Measurements from ENCODE around the gene HLA-DOB. TPM values are rescaled to one million over a fixed set of nuclear protein-coding genes. Genes with fewer than 3 reads are reported as not detected.
"Not testable (repeated sequence)": the region's sequence is repeated elsewhere in the genome, so short reads cannot be mapped to it uniquely, and the experiment has no call there.

HLA-DOB gene
- total RNA-seq, 6 donors from 2014 or later: 1.3 to 15.2 (median 3.7) TPM

GRCh38 chr6:32814145-32814544 is 2.7 kb downstream of the HLA-DOB start:
- ATAC-seq (ENCODE audit: low FRiP score in 2 of 2): no peak

DNA sequence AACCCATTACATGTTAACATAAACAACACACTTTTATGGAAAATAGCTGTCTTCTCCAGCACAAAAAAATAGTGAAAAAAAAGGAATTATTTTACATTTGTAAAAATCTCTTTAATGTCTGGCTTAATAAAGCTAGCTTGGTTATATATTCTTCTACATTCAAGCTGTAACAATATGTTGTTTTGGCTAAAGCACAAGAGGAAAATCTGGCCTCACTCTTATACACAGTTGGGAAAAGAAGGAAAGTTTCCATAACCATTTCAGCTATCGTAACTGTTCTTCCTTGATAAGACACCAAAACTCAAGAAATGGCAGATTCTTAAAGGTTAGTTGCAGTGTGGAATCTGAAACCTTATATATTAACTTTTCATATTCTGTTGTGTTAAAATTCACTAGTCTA is 7.6 kb downstream of the HLA-DOB start:
- TF ChIP-seq CTCF (IDR thresholded peaks at IDR 0.05) (no peak), POLR2A (IDR thresholded peaks at IDR 0.05) (no peak), EP300 (IDR thresholded peaks at IDR 0.05) (no peak), POLR2AphosphoS5 (IDR thresholded peaks at IDR 0.05) (no peak)
- H3K36me3 ChIP-seq: no peaks in the 10 kb centered on the region
- no peak overlapping the region for H3K4me3 ChIP-seq
- H3K27ac ChIP-seq: no peak overlapping the region
- no peaks in the 10 kb centered on the region for H3K4me1 ChIP-seq
- no peaks in the 10 kb centered on the region for H3K9me3 ChIP-seq
- 2 to 43% methylated on average over 1 of the region's 1 CpG for whole genome bisulfite sequencing, 2 donors
- ATAC-seq (ENCODE audit: low FRiP score in 2 of 2) (no peak), DNase-seq (no peak)
- no peaks in the 10 kb centered on the region for H3K27me3 ChIP-seq

More at GRCh38 chr6:32814145-32814544, 2.7 kb downstream of the HLA-DOB start:
- 89 to 98% methylated on average over 2 of the region's 2 CpGs for WGBS, 2 donors
- Histone ChIP-seq H3K4me1 (no peaks in the 10 kb centered on the region), H3K27ac (no peak overlapping the region), H3K4me3 (no peak overlapping the region), H3K9me3 (no peaks in the 10 kb centered on the region), H3K36me3 (no peaks in the 10 kb centered on the region), H3K27me3 (no peaks in the 10 kb centered on the region)
- DNase-seq: no peak
- no peak for TF ChIP-seq CTCF (IDR thresholded peaks at IDR 0.05)
- TF ChIP-seq POLR2AphosphoS5 (IDR thresholded peaks at IDR 0.05): no peak
- TF ChIP-seq POLR2A (IDR thresholded peaks at IDR 0.05): no peak
- TF ChIP-seq EP300 (IDR thresholded peaks at IDR 0.05): no peak

DNA sequence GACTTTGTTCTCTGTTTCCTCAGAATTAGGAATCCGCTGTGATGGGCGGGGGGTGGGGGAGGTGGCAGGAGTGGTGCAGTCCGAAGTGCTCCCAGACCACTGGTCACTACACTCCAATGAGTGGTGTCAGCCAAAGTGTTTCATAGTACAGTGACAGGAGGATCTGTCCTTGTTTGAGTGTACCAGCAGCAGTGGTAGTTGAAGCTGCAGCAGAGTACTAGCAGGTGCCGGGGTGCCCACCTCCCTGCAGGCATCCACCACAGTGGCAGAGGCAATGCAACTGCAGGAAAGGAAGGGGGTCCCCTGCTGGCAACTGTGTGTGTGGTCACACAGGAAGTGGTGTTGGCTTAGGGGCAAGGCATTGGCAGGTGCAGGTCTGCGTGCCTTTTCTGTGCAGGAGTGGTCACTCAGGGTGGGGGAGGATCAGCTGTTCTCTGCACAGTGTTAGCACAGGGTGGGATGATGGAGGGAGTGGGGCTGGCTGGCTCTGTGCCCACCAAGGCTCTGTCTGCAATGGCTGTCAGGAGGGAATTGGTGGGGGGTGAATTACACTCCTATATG is 9.7 kb downstream of the HLA-DOB start:
- Histone ChIP-seq H3K27ac (no peak overlapping the region), H3K36me3 (no peaks in the 10 kb centered on the region), H3K4me3 (no peak overlapping the region), H3K27me3 (no peaks in the 10 kb centered on the region), H3K9me3 (no peaks in the 10 kb centered on the region), H3K4me1 (no peaks in the 10 kb centered on the region)
- TF ChIP-seq POLR2A (IDR thresholded peaks at IDR 0.05): no peak
- TF ChIP-seq CTCF (IDR thresholded peaks at IDR 0.05): no peak
- no peak for TF ChIP-seq POLR2AphosphoS5 (IDR thresholded peaks at IDR 0.05)
- no peak for TF ChIP-seq EP300 (IDR thresholded peaks at IDR 0.05)
- DNase-seq (no peak), ATAC-seq (ENCODE audit: low FRiP score in 2 of 2) (peak in 1 of 2 donors; percentile 15)
- WGBS, 2 donors: 85 to 86% methylated on average over 5 of the region's 5 CpGs

DNA sequence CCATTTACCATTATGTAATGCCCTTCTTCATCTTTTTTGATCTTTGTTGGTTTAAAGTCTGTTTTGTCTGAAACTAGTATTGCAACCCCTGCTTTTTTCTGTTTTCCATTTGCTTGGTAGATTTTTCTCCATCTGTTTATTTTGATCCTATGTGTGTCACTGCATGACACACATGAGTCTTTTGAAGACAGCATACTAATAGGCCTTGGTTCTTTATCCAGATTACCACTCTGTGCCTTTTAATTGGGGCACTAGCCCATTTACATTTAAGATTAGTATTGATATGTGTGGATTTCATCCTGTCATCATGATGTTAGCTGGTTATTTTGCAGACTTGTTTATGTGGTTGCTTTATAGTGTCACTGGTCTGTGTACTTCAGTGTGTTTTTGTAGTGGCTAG is 11.4 kb downstream of the HLA-DOB start:
- not testable (repeated sequence) for ATAC-seq (ENCODE audit: low FRiP score in 2 of 2); H3K36me3 ChIP-seq; H3K4me1 ChIP-seq; H3K4me3 ChIP-seq; H3K9me3 ChIP-seq; H3K27ac ChIP-seq; H3K27me3 ChIP-seq; DNase-seq

- Histone ChIP-seq H3K27me3 (no peaks in the 10 kb centered on the region), H3K9me3 (peaks cover 0 to 4% (median 2%) of the 10 kb centered on the region in 4 donors), H3K4me1 (no peaks in the 10 kb centered on the region), H3K27ac (no peak overlapping the region), H3K4me3 (no peak overlapping the region), H3K36me3 (no peaks in the 10 kb centered on the region)
- ATAC-seq (ENCODE audit: low FRiP score in 2 of 2) (no peak), DNase-seq (no peak)
- TF ChIP-seq EP300 (IDR thresholded peaks at IDR 0.05): no peak
- no peak for TF ChIP-seq POLR2AphosphoS5 (IDR thresholded peaks at IDR 0.05)
- no peak for TF ChIP-seq POLR2A (IDR thresholded peaks at IDR 0.05)
- TF ChIP-seq CTCF (IDR thresholded peaks at IDR 0.05): no peak
- WGBS, 2 donors: 40 to 45% methylated on average over 2 of the region's 2 CpGs
Observed at GRCh38 chr6:32803416-32803815, 13.4 kb downstream of the HLA-DOB start.

All from upper lobe of left lung (tissue), 6 donors.